Fibroblast of upper back skin (primary cell): ENCODE results near the gene GPR4.
A peak's percentile ranks its signal among the peaks of the same experiment; 100 is the strongest.
"Not testable (repeated sequence)": the region's sequence is repeated elsewhere in the genome, so short reads cannot be mapped to it uniquely, and the experiment has no call there.

Source experiments
- DNase-seq: peaks from one replicate; pipeline ENCODE4 v3.0.0-alpha.2; 2013

The GPR4 gene

GRCh38 chr19:45601524-45602374 is at the start of gene GPR4:
Gene GPR4 (minus strand): TSS chr19:45602212. CDS start chr19:45591866, 10,346 bp downstream.
- DNase-seq, result no peak

DNA sequence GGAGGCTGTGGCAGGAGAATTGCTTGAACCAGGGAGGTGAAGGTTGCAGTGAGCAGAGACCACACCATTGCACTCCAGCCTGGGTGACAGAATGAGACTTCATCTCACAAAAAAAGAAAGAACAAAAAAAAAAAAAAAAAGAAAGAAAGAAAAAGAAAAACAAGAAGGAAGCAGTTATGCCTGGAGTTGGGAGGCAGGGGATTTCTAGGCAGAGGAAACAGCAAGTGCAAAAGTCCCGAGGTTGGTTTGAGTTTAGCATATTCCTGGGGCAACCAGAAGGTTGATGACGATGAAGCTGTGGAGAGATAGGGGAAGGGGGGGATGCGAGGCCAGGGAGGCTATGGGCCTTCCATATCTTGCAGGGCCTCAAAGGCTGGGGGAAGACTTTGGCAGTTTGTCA is 48.7 kb upstream of the GPR4 start:
- no peak for DNase-seq

- no peak for DNase-seq
Measured at GRCh38 chr19:45646345-45646698, 44.3 kb upstream of the GPR4 start.

- DNase-seq, result peak; percentile 90
Measured at GRCh38 chr19:45645631-45646344, 43.8 kb upstream of the GPR4 start.

GRCh38 chr19:45645068-45645630 is 43.1 kb upstream of the GPR4 start:
- DNase-seq, result no peak

DNA sequence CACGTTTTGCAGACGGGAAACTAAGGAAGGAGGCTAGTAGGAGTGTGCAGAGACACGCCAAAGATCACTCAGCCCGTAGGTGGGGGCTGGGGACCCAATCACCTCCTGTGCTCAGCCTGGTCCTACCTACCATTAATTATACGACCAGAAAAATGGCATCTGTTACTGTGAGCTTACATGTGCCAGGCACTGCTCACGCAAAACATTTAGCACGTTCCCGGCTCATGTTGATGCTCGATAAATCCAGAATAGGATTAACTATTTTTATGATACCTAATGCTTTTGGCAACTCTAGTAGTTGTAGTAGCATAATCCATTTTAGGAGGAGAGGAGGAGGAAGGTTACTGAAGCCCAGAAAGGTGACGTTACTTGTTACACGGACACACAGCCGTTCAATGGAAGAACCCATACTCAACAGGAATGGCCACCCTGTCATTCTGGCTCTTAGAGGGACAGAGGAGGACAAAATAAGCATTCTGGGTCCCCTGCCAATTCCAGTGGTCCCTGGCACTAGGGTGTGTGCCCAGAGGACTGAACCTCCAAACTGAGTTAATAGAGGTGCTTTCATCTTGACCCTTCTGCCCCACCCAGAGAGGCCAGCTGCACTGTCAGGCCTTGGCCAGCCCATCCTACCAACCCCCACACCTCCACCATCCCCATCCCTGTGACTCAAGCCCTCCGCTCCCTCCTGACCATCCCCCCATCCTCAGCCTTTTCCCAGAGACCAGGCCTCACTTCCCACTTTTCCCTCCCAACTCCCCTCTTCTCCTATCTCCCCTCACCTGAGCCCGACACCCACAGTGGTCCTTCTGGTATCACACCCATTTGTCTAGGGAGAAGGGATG is 42.1 kb upstream of the GPR4 start:
- no peak for DNase-seq

GRCh38 chr19:45643024-45643926 is 41.3 kb upstream of the GPR4 start:
- DNase-seq, result peak; percentile 75

- peak; percentile 67 for DNase-seq
Measured at GRCh38 chr19:45641274-45642105, 39.5 kb upstream of the GPR4 start.

- no peak for DNase-seq
Measured at GRCh38 chr19:45640849-45641273, 38.8 kb upstream of the GPR4 start.

DNA sequence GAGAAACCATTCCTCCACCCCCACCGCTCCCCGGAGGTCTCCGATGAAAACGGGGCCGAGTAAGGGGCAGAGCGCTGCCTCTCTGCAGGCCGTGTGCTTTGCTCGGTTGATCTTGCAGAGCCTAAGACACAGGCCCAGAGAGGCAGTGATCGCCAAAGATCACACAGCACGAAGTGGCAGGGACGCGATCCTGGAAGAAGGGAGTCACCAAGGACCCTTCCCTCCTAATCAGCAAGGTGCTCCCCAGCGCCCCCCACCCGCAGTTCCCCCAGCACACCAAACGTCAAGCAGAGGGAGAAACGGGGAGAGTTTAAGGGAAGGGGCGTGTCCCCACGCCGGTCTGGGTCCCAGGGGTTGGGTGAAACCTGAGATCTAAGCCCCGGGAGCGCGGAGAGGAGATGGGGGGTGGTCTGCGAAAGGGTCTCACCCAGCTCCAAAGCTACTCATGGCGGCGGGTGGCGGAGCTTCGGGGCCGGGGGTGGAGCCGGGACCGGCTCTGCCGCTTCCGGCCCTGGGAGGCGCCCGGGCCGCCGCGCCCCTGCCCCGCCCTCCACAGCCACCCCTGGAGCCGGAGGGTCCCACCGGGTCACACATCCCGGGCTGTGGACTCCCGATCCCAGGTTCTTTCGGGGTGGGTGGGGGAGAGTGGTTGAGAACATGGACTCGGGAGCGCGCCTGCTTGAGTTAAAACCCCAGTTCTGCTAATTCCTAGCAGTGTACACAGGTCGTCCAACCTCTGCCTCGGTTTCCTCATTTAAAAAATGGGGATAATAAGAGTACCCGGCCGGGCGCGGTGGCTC is 37.1 kb upstream of the GPR4 start, which contains the start of gene EML2:
Gene EML2 (minus strand): TSS at position 468 of the 800 bp plus-strand sequence. CDS start 21 bp downstream, at position 447.
- DNase-seq, result peak; percentile 22

GRCh38 chr19:45637890-45638667 is 36.1 kb upstream of the GPR4 start:
- DNase-seq, result peak; percentile 45

GRCh38 chr19:45636902-45637301 is 34.9 kb upstream of the GPR4 start:
- no peak for DNase-seq

- DNase-seq, result no peak
Measured at GRCh38 chr19:45636275-45636674, 34.3 kb upstream of the GPR4 start.

- peak; percentile 79 for DNase-seq
Measured at GRCh38 chr19:45632468-45633196, 30.6 kb upstream of the GPR4 start.

GRCh38 chr19:45630463-45630862 is 28.5 kb upstream of the GPR4 start:
- peak; percentile 94 for DNase-seq

GRCh38 chr19:45629704-45630103 is 27.7 kb upstream of the GPR4 start:
- DNase-seq, result no peak

DNA sequence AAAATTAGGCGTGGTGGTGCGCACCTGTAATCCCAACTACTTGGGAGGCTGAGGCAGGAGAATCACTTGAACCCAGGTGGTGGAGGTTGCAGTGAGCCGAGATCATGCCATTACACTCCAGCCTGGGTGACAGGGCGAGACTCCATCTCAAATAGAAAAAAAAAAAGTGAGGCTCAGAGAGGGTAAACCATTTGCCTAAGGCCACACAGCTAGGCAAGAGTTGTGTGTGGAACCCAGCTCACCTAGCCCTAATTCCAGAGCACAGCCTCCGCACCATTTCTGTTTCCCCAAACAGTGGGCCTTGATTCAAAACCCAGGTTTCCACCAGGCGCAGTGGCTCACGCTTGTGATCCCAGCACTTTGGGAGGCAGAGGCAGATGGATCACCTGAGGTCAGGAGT is 26.2 kb upstream of the GPR4 start:
- DNase-seq, result not testable (repeated sequence)

DNA sequence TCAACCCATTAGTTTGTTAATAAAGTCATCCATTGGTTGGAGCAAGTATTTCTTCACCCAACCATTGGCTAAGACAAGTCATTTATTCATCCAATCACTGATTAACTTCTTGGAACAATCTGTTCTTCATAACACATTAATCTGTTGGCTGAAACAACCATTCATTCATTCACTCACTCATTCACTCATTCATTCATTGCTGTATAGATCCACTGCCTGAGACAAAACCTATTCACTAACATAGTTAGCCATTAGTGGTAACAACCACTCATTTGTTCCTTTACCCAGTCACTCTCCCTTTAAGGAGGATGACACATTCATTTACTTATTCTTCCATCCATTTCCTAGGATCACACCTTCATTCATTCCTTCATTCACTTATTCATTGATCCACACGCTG is 22.0 kb upstream of the GPR4 start:
- DNase-seq, result no peak
